Loucy (cell line): ENCODE measurements around the gene CD82.

Source experiments
- H2AFZ ChIP-seq: fragments of 200-600 bp; sonication (generic); 2 replicates; pipeline ENCODE4 v1.6.0; 2016; ENCODE audit warnings: antibody characterized with exemption, mild to moderate bottlenecking, low read length, moderate library complexity
- H3F3A ChIP-seq: fragments of 200-600 bp; 2 replicates; pipeline ENCODE4 v1.6.0; 2016; ENCODE audit warnings: antibody characterized with exemption, low read depth, mild to moderate bottlenecking
- H3K27me3 ChIP-seq: fragments of 200-600 bp; sonication (generic); 2 replicates; pipeline ENCODE4 v1.6.1; 2014; ENCODE audit warnings: low read length, mild to moderate bottlenecking; ENCODE audit not compliant: insufficient read depth, poor library complexity, severe bottlenecking
- H3K36me3 ChIP-seq: fragments of 200-600 bp; sonication (generic); 2 replicates; pipeline ENCODE4 v1.6.1; 2016; ENCODE audit warnings: low read length; ENCODE audit not compliant: insufficient read depth
- H3K4me1 ChIP-seq: fragments of 200-600 bp; sonication (generic); 2 replicates; pipeline ENCODE4 v1.5.1; 2014; ENCODE audit warnings: low read length, mild to moderate bottlenecking; ENCODE audit not compliant: insufficient read depth, poor library complexity, severe bottlenecking
- H3K4me2 ChIP-seq: fragments of 200-600 bp; sonication (generic); 2 replicates; pipeline ENCODE4 v1.6.0; 2014; ENCODE audit warnings: antibody characterized with exemption, low read length, low read depth, mild to moderate bottlenecking; ENCODE audit not compliant: poor library complexity, severe bottlenecking
- H3K4me3 ChIP-seq: fragments of 200-600 bp; sonication (generic); 2 replicates; pipeline ENCODE4 v1.5.1; 2014; ENCODE audit warnings: low read length, mild to moderate bottlenecking, mixed read lengths; ENCODE audit not compliant: poor library complexity, severe bottlenecking
- H3K79me2 ChIP-seq: fragments of 200-600 bp; sonication (generic); 2 replicates; pipeline ENCODE4 v1.6.1; 2014; ENCODE audit warnings: low read length; ENCODE audit not compliant: insufficient read depth
- H3K9ac ChIP-seq: fragments of 200-600 bp; sonication (generic); 2 replicates; pipeline ENCODE4 v1.6.0; 2014; ENCODE audit warnings: mild to moderate bottlenecking, low read depth, low read length, moderate library complexity; ENCODE audit not compliant: poor library complexity, severe bottlenecking
- H3K9me2 ChIP-seq: fragments of 200-600 bp; sonication (generic); replicated peaks from 2 replicates; pipeline ENCODE4 v1.6.1; 2016; ENCODE audit warnings: low read depth, low read length, mixed read lengths
- H3K9me3 ChIP-seq: fragments of 200-600 bp; sonication (generic); 2 replicates; pipeline ENCODE4 v1.6.1; 2014; ENCODE audit warnings: mild to moderate bottlenecking, antibody characterized with exemption, low read length, low read depth; ENCODE audit not compliant: insufficient read depth
- H4K20me1 ChIP-seq: fragments of 200-600 bp; sonication (generic); 2 replicates; pipeline ENCODE4 v1.6.0; 2014; ENCODE audit warnings: antibody characterized with exemption, low read length, mild to moderate bottlenecking; ENCODE audit not compliant: insufficient read depth, poor library complexity, severe bottlenecking
- CTCF ChIP-seq: fragments of 200-600 bp; sonication (generic); conservative IDR thresholded peaks from 2 replicates; pipeline ENCODE4 v1.5.1; 2014; ENCODE audit warnings: mild to moderate bottlenecking, antibody characterized with exemption, low read length
- EZH2phosphoT487 ChIP-seq: fragments of 200-600 bp; IDR thresholded peaks from 2 replicates; pipeline ENCODE4 v1.6.1; 2018; ENCODE audit warnings: antibody characterized with exemption, mild to moderate bottlenecking, moderate library complexity, borderline replicate concordance

The CD82 gene

GRCh38 chr11:44591557-44591956 lies 26.1 kb downstream of the CD82 start:
- Histone ChIP-seq H3K4me1 (peaks cover 14% of the 10 kb centered on the region), H3K27me3 (no peaks in the 10 kb centered on the region), H4K20me1 (peaks cover 38% of the 10 kb centered on the region), H2AFZ (no peak overlapping the region), H3F3A (no peaks in the 10 kb centered on the region), H3K9me3 (no peaks in the 10 kb centered on the region), H3K9me2 (no peaks in the 10 kb centered on the region), H3K4me2 (no peak overlapping the region), H3K36me3 (peaks cover 83% of the 10 kb centered on the region), H3K9ac (no peak overlapping the region), H3K4me3 (no peak overlapping the region), H3K79me2 (peaks cover 55% of the 10 kb centered on the region; the same call in 1 of the 2 replicates)
- TF ChIP-seq EZH2phosphoT487 (no peak), CTCF (no peak)

GRCh38 chr11:44592125-44592940 lies 26.9 kb downstream of the CD82 start:
- no peaks in the 10 kb centered on the region for H3K27me3 ChIP-seq
- H4K20me1 ChIP-seq = peaks cover 32% of the 10 kb centered on the region
- TF ChIP-seq EZH2phosphoT487 (no peak), CTCF (no peak)
- peaks cover 22% of the 10 kb centered on the region for H3K4me1 ChIP-seq
- peaks cover 54% of the 10 kb centered on the region; the same call in 1 of the 2 replicates for H3K79me2 ChIP-seq
- no peak overlapping the region for H2AFZ ChIP-seq
- no peak overlapping the region for H3K9ac ChIP-seq
- H3K36me3 ChIP-seq = peaks cover 83% of the 10 kb centered on the region
- no peaks in the 10 kb centered on the region for H3F3A ChIP-seq
- no peak overlapping the region for H3K4me3 ChIP-seq
- H3K9me2 ChIP-seq = no peaks in the 10 kb centered on the region
- no peak overlapping the region for H3K4me2 ChIP-seq
- no peaks in the 10 kb centered on the region for H3K9me3 ChIP-seq

GRCh38 chr11:44593251-44593650 lies 27.8 kb downstream of the CD82 start:
- no peak overlapping the region for H2AFZ ChIP-seq
- H3K4me1 ChIP-seq = peaks cover 29% of the 10 kb centered on the region
- H3K9ac ChIP-seq = no peak overlapping the region
- H3K9me2 ChIP-seq = no peaks in the 10 kb centered on the region
- peaks cover 80% of the 10 kb centered on the region for H3K36me3 ChIP-seq
- peaks cover 41% of the 10 kb centered on the region for H4K20me1 ChIP-seq
- H3K9me3 ChIP-seq = no peaks in the 10 kb centered on the region
- peaks cover 61% of the 10 kb centered on the region; the same call in 1 of the 2 replicates for H3K79me2 ChIP-seq
- H3K4me3 ChIP-seq = no peak overlapping the region
- no peak overlapping the region for H3K4me2 ChIP-seq
- TF ChIP-seq EZH2phosphoT487 (no peak), CTCF (no peak)
- H3F3A ChIP-seq = no peaks in the 10 kb centered on the region
- no peaks in the 10 kb centered on the region for H3K27me3 ChIP-seq
